ENCODE data around the gene PPP1R37. TPM values are rescaled to one million over a fixed set of nuclear protein-coding genes. Genes with fewer than 3 reads are reported as not detected.

Gene PPP1R37
- total RNA-seq, 1 donor from 2014 or later: 36.5 TPM

DNA sequence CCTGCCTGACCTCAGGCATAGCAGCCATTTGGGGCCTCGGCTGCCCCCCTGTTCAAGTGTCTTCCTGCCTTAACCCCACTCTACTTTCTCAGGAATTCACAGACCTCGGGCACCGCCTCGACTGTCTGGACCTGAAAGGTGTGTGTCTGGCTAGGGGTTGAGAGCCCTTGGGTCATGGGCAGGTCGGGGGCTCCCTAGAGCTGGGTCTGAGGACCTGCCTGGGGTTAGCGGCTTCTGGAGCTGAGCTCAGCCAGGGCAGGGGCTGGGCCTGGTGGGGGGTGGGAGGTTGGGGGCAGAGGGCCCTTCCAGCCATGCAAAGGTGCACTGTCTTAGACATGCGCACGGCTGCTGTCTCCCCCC lies 47.1 kb downstream of the PPP1R37 start:
- DNase-seq (ENCODE audit: low read depth): no peak
- no peak overlapping the region for H3K4me3 ChIP-seq (ENCODE audit: low read depth, low read length)
- TF ChIP-seq, protein P1, sequence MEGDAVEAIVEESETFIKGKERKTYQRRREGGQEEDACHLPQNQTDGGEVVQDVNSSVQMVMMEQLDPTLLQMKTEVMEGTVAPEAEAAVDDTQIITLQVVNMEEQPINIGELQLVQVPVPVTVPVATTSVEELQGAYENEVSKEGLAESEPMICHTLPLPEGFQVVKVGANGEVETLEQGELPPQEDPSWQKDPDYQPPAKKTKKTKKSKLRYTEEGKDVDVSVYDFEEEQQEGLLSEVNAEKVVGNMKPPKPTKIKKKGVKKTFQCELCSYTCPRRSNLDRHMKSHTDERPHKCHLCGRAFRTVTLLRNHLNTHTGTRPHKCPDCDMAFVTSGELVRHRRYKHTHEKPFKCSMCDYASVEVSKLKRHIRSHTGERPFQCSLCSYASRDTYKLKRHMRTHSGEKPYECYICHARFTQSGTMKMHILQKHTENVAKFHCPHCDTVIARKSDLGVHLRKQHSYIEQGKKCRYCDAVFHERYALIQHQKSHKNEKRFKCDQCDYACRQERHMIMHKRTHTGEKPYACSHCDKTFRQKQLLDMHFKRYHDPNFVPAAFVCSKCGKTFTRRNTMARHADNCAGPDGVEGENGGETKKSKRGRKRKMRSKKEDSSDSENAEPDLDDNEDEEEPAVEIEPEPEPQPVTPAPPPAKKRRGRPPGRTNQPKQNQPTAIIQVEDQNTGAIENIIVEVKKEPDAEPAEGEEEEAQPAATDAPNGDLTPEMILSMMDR (IDR thresholded peaks at IDR 0.05; ENCODE audit: insufficient read depth, low read length, poor library complexity, severe bottlenecking): no peak
- no peaks in the 10 kb centered on the region for H3K27me3 ChIP-seq (ENCODE audit: control insufficient read depth, insufficient read depth, low read length)
- H3K36me3 ChIP-seq (ENCODE audit: control insufficient read depth, insufficient read depth, low read length): peaks cover 3% of the 10 kb centered on the region

DNA sequence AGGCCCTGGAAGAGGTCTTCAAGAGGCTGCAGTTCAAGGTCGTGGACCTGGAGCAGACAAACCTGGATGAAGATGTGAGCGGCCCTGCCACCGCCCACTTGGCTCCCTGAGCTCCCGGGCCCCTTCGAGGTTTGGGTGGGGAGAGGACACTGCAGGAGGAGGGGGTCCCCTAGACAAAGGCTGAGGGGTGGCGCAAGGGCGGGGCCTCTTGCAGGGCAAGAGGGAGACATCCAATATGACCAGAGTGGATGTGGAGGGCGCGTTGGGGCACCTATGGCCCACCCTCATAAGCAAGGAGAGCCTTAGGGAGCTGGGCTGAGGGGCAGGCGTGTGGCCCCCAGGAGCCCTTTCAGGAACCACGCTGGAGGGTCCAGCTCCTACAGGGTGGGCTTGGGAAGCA lies 47.6 kb downstream of the PPP1R37 start:
- Histone ChIP-seq H3K4me3 (ENCODE audit: low read depth, low read length) (no peak overlapping the region), H3K36me3 (ENCODE audit: control insufficient read depth, insufficient read depth, low read length) (peaks cover 3% of the 10 kb centered on the region), H3K27me3 (ENCODE audit: control insufficient read depth, insufficient read depth, low read length) (no peaks in the 10 kb centered on the region)
- DNase-seq (ENCODE audit: low read depth): no peak
- TF ChIP-seq, protein P1 (IDR thresholded peaks at IDR 0.05; ENCODE audit: insufficient read depth, low read length, poor library complexity, severe bottlenecking): no peak

GRCh38 chr19:45141203-45141900 lies 48.4 kb downstream of the PPP1R37 start:
- peaks cover 3% of the 10 kb centered on the region for H3K36me3 ChIP-seq (ENCODE audit: control insufficient read depth, insufficient read depth, low read length)
- H3K27me3 ChIP-seq (ENCODE audit: control insufficient read depth, insufficient read depth, low read length): no peaks in the 10 kb centered on the region
- no peak for DNase-seq (ENCODE audit: low read depth)
- no peak overlapping the region for H3K4me3 ChIP-seq (ENCODE audit: low read depth, low read length)
- TF ChIP-seq, protein P1 (IDR thresholded peaks at IDR 0.05; ENCODE audit: insufficient read depth, low read length, poor library complexity, severe bottlenecking): no peak

GRCh38 chr19:45142016-45142725 lies 49.2 kb downstream of the PPP1R37 start:
- TF ChIP-seq, protein P1 (IDR thresholded peaks at IDR 0.05; ENCODE audit: insufficient read depth, low read length, poor library complexity, severe bottlenecking): no peak
- DNase-seq (ENCODE audit: low read depth): no peak
- no peaks in the 10 kb centered on the region for H3K27me3 ChIP-seq (ENCODE audit: control insufficient read depth, insufficient read depth, low read length)
- no peak overlapping the region for H3K4me3 ChIP-seq (ENCODE audit: low read depth, low read length)
- H3K36me3 ChIP-seq (ENCODE audit: control insufficient read depth, insufficient read depth, low read length): peaks cover 3% of the 10 kb centered on the region

DNA sequence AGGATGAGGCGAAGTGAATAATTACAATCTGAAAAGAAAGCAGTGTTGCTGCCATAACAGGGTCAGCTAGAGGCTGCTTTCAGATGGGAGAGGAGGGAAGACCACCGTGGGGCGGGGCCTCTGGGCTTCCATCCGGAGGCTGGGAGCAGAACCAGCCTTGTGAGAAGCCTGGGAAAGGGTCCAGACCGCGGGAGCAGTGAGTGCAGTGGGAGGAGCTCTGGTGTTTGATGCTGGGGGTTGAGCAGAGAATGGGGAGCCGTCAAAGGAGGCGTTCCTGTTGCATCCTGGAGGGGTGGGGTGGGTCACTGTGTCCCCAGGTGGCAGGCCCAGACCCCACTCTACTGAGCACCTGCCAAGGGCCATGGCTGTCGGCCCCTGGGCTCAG lies 49.7 kb downstream of the PPP1R37 start:
- no peaks in the 10 kb centered on the region for H3K27me3 ChIP-seq (ENCODE audit: control insufficient read depth, insufficient read depth, low read length)
- peaks cover 3% of the 10 kb centered on the region for H3K36me3 ChIP-seq (ENCODE audit: control insufficient read depth, insufficient read depth, low read length)
- TF ChIP-seq, protein P1 (IDR thresholded peaks at IDR 0.05; ENCODE audit: insufficient read depth, low read length, poor library complexity, severe bottlenecking): no peak
- H3K4me3 ChIP-seq (ENCODE audit: low read depth, low read length): no peak overlapping the region
- DNase-seq (ENCODE audit: low read depth): no peak
